HFF-Myc (cell line): Measurements from ENCODE around the gene TIE1.

ENCODE experiments used
- DNase-seq: peaks from one replicate; pipeline ENCODE4 v3.0.0-alpha.2; 2011; ENCODE audit warnings: low read depth; ENCODE audit errors: extremely low read depth
- H3K4me3 ChIP-seq: replicated peaks from 2 replicates; pipeline ENCODE4 v1.5.1; 2011; ENCODE audit warnings: low read depth, mild to moderate bottlenecking, control low read depth, low read length
- CTCF ChIP-seq: IDR thresholded peaks from 2 replicates; pipeline ENCODE4 v1.5.1; 2012; ENCODE audit warnings: mild to moderate bottlenecking, low read depth, low read length, control low read depth; ENCODE audit errors: missing control alignments

TIE1 gene

GRCh38 chr1:43274125-43274803, 26.5 kb upstream of the TIE1 start:
- DNase-seq: no peak
- no peak for TF ChIP-seq CTCF
- H3K4me3 ChIP-seq: no peak overlapping the region

DNA sequence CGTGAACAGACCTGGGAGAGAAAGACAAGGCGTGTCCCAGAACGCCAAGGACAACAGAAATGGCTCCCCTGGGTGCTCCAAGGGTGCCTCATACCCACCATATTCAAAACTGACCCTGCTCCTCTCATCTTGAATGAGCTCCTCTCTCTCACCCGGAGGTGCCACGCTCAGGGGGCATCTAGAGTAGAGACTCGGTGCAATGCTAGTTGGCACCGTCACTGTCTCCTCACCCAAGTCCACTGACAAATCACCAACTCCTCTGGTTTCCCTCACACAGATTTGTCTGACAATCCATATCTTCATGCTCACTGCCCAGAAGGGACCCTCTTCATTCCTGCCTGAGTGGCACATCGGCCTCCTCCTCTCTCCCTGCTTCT, 26.0 kb upstream of the TIE1 start:
- no peak overlapping the region for H3K4me3 ChIP-seq
- TF ChIP-seq CTCF: no peak
- DNase-seq: no peak

DNA sequence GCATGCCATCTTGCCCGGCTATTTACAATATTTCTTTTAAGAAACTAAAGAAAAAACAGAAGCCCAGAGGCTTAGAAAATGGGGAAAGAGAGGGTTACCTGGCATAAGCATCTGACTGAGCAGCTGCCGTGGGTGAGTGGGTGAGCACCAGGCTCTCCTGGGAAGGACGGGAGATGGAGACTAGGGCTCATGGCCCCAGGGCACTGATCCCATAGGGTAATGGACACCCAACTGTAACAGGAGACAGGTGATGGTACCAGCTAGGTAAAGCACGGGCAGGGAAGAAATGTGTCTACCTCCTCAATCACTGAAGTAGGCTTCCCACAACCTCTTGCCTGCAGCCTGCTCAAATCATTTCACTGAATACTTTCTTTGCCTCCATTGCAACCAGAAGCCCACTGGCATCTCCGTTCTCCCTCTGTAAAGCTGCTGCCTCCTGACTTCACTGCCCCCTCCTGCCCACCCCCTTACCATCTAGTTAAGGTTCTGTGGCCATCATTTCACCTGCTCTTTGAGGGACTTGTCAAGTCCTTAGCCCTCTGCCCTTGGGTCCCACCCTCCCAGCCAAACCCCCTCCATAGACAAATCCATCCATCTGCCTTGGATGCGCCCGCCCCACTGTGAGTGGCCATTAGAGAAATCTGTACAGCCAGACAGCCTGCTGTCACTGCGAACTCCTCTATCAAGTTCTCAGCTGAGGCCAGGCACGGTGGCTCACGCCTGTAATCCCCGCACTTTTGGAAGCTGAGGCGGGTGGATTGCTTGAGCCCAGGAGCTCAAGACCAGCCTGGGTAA, 24.8 kb upstream of the TIE1 start:
- no peak for TF ChIP-seq CTCF
- DNase-seq: no peak
- H3K4me3 ChIP-seq: no peak overlapping the region

DNA sequence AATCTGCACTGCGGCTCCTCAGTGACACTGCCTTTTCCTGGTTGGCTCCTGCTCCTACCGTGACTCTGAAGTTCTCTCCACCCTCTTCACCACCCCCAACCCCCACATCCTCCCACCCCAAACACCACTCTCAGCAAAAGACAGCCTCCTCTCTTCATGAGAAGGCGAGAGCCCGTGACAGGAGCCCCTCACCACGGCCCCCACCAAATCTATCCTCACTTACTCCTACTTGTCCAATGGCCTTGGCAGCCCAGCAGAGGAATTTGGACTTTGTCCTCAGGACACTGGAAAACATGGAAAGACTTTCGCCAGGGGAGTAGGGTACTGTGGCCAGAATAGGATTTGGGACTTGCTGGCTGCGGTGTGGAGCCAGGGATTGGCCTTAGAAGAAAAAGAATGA, 24.1 kb upstream of the TIE1 start:
- DNase-seq: no peak
- no peak overlapping the region for H3K4me3 ChIP-seq
- TF ChIP-seq CTCF: no peak

DNA sequence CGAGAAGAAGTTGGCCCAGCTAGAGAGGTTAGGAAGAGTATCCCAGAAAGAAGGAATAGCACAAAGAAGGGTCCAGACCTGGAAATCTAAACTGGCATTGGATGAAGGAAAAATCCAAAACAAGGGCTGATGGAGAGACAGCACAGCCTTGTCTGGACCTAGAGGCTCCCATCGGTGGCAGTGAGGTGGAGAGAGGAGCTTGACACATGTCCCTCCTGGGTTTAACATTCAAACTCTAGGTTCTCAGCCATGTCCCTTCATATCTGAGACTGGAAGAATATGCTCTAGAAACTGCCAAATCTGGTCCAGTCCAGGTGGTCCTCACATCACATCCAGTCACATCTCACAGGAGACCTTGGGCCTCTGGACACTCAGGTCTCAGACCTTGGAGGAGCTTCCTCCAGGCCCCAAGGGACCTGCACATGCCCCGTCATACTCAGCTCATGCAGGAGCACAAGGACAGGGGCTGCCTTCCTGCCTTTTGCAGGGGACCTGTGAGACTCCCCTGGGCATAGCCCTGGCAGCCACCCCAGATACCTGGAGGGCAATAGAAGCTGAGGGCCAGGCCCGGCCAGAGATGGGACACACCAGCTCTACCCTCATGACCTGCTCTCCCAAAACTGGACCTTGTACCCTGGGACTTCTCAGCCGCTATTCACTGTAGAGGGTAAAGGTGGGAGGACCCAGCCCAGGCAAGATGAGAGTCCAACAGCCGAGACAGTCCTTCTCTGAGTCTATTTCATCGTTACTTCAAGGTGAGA, 23.5 kb upstream of the TIE1 start:
- no peak overlapping the region for H3K4me3 ChIP-seq
- no peak for DNase-seq
- no peak for TF ChIP-seq CTCF

DNA sequence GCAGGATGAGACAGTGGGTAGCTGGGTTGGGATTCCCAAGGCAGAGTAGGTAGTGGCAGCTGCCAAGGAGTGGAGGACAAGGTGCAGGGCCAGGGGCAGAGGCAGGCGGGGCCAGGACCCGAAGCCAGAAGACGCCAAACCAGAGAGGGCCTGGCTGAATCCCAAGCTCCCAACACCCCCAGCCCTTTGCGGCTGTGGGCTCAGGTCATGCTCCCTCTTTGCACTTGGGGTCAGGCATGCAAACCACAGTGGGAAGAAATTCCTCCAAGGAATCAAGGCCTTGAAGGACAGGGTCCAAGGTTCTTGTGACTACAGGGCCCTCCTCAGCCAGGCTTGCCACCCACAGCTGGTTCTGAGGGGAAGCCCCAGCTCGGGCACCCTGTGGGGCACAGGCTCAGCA, 21.6 kb upstream of the TIE1 start:
- no peak overlapping the region for H3K4me3 ChIP-seq
- no peak for TF ChIP-seq CTCF
- no peak for DNase-seq
